K562 (cell line): ENCODE results near the gene OLFM3. TPM values are rescaled to one million over a fixed set of nuclear protein-coding genes. Genes with fewer than 3 reads are reported as not detected.

Experiments
- HNRNPK ChIP-seq: fragments of 200-400 bp; formaldehyde crosslinking; IDR thresholded peaks from one replicate; pipeline ENCODE4 v1.6.1; 2018; ENCODE audit warnings: mild to moderate bottlenecking, low read depth, low read length; ENCODE audit not compliant: poor library complexity, severe bottlenecking
- RBM34 ChIP-seq: fragments of 200-400 bp; formaldehyde crosslinking; IDR thresholded peaks from 2 replicates; pipeline ENCODE4 v1.6.1; 2018; ENCODE audit warnings: low read length, borderline replicate concordance; ENCODE audit not compliant: insufficient read depth
- RHOXF2B ChIP-seq: fragments of 250-450 bp; sonication (Bioruptor Pico); conservative IDR thresholded peaks from 2 replicates; pipeline ENCODE4 v1.5.1; 2021
- ZNF408 ChIP-seq: fragments of 250-450 bp; sonication (Bioruptor Pico); IDR thresholded peaks from 2 replicates; pipeline ENCODE4 v1.4.0; 2020; ENCODE audit warnings: low read depth, mild to moderate bottlenecking, moderate library complexity
- polyA plus RNA-seq, 8 experiments: library from polyadenylated mRNA; depleted of rRNA in 4 of 8; stranded (reverse) in 5 of 8; unstranded in 3 of 8; fragments of >200 nt; fragmentation: Nextera tagmentation in 2 of 8; fragmentation: Illumina TruSeq in 1 of 8; extraction: Ambion mirVana in 2 of 8; extraction: Trizol in 1 of 8; gene quantifications; 2 replicates each; pipeline versions ENCODE4 v1.2.1 to v1.2.3, GENCODE V29; 2011 to 2014; ENCODE audit warnings: inconsistent platforms in 1 of 8, missing spikeins in 1 of 8
- total RNA-seq, 7 experiments: library from RNA; depleted of rRNA in 6 of 7; stranded (reverse); fragments of >200 nt in 6 of 7; fragmentation: Illumina TruSeq in 2 of 7; extraction: Trizol in 2 of 7; gene quantifications; 2 replicates each; pipeline versions ENCODE4 v1.2.1 to v1.2.3, GENCODE V29; 2011 to 2021; ENCODE audit warnings: low replicate concordance in 1 of 7
- TF ChIP-seq, protein P1 (sequence below): fragments of 200-600 bp; sonication (generic); IDR thresholded peaks from one replicate; pipeline ENCODE4 v1.6.1; 2012; ENCODE audit warnings: mild to moderate bottlenecking, low read depth, low read length, inconsistent platforms

OLFM3 gene
- total and polyA plus RNA-seq, 9 of the 15 experiments (the other 6 are each of a cell fraction or from before 2014, with no cell fraction given) = 0.07 TPM; not detected in 8

DNA sequence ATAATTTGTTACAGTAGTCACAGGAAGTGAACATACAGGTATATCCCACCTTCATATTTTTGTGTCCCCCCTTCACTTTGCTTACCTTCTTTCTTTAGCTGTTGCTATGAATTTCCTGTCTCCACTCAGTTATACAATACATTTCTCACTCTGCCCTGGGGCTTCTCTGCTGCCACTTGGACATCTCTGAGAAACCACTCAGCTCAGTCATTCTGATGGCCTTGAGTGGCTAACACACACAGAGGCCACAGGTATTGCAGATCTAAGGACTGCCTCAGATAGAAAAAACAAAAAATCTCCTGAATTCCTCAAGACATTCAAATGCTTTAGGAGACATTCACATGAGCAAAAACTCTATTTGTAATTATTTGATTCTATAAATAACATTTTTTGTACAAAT, 87.7 kb downstream of the OLFM3 start (continued):
- TF ChIP-seq, protein P1, sequence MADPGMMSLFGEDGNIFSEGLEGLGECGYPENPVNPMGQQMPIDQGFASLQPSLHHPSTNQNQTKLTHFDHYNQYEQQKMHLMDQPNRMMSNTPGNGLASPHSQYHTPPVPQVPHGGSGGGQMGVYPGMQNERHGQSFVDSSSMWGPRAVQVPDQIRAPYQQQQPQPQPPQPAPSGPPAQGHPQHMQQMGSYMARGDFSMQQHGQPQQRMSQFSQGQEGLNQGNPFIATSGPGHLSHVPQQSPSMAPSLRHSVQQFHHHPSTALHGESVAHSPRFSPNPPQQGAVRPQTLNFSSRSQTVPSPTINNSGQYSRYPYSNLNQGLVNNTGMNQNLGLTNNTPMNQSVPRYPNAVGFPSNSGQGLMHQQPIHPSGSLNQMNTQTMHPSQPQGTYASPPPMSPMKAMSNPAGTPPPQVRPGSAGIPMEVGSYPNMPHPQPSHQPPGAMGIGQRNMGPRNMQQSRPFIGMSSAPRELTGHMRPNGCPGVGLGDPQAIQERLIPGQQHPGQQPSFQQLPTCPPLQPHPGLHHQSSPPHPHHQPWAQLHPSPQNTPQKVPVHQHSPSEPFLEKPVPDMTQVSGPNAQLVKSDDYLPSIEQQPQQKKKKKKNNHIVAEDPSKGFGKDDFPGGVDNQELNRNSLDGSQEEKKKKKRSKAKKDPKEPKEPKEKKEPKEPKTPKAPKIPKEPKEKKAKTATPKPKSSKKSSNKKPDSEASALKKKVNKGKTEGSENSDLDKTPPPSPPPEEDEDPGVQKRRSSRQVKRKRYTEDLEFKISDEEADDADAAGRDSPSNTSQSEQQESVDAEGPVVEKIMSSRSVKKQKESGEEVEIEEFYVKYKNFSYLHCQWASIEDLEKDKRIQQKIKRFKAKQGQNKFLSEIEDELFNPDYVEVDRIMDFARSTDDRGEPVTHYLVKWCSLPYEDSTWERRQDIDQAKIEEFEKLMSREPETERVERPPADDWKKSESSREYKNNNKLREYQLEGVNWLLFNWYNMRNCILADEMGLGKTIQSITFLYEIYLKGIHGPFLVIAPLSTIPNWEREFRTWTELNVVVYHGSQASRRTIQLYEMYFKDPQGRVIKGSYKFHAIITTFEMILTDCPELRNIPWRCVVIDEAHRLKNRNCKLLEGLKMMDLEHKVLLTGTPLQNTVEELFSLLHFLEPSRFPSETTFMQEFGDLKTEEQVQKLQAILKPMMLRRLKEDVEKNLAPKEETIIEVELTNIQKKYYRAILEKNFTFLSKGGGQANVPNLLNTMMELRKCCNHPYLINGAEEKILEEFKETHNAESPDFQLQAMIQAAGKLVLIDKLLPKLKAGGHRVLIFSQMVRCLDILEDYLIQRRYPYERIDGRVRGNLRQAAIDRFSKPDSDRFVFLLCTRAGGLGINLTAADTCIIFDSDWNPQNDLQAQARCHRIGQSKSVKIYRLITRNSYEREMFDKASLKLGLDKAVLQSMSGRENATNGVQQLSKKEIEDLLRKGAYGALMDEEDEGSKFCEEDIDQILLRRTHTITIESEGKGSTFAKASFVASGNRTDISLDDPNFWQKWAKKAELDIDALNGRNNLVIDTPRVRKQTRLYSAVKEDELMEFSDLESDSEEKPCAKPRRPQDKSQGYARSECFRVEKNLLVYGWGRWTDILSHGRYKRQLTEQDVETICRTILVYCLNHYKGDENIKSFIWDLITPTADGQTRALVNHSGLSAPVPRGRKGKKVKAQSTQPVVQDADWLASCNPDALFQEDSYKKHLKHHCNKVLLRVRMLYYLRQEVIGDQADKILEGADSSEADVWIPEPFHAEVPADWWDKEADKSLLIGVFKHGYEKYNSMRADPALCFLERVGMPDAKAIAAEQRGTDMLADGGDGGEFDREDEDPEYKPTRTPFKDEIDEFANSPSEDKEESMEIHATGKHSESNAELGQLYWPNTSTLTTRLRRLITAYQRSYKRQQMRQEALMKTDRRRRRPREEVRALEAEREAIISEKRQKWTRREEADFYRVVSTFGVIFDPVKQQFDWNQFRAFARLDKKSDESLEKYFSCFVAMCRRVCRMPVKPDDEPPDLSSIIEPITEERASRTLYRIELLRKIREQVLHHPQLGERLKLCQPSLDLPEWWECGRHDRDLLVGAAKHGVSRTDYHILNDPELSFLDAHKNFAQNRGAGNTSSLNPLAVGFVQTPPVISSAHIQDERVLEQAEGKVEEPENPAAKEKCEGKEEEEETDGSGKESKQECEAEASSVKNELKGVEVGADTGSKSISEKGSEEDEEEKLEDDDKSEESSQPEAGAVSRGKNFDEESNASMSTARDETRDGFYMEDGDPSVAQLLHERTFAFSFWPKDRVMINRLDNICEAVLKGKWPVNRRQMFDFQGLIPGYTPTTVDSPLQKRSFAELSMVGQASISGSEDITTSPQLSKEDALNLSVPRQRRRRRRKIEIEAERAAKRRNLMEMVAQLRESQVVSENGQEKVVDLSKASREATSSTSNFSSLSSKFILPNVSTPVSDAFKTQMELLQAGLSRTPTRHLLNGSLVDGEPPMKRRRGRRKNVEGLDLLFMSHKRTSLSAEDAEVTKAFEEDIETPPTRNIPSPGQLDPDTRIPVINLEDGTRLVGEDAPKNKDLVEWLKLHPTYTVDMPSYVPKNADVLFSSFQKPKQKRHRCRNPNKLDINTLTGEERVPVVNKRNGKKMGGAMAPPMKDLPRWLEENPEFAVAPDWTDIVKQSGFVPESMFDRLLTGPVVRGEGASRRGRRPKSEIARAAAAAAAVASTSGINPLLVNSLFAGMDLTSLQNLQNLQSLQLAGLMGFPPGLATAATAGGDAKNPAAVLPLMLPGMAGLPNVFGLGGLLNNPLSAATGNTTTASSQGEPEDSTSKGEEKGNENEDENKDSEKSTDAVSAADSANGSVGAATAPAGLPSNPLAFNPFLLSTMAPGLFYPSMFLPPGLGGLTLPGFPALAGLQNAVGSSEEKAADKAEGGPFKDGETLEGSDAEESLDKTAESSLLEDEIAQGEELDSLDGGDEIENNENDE = no peak
- TF ChIP-seq RHOXF2B (CRISPR knock-in tag) = no peak
- TF ChIP-seq HNRNPK = no peak
- TF ChIP-seq ZNF408 (CRISPR knock-in tag) = no peak
- TF ChIP-seq RBM34 = no peak
- TF ChIP-seq, all 486 proteins: peak for 0
